H1 (cell line): ENCODE data around the gene ACTR3C. TPM values are rescaled to one million over a fixed set of nuclear protein-coding genes. Genes with fewer than 3 reads are reported as not detected.

ENCODE experiments used
- BACH1 ChIP-seq: IDR thresholded peaks from 2 replicates; pipeline ENCODE4 v1.6.1; 2012; ENCODE audit warnings: low read length, improper control_type of control experiment
- CHD2 ChIP-seq: IDR thresholded peaks from 2 replicates; pipeline ENCODE4 v1.6.1; 2012; ENCODE audit warnings: low read length, improper control_type of control experiment
- POLR2AphosphoS5 ChIP-seq: IDR thresholded peaks from 2 replicates; pipeline ENCODE4 v1.6.1; 2011; ENCODE audit warnings: low read depth, low read length
- SRF ChIP-seq: IDR thresholded peaks from 2 replicates; pipeline ENCODE4 v1.6.1; 2011; ENCODE audit warnings: mild to moderate bottlenecking, low read depth, low read length, moderate library complexity
- TEAD4 ChIP-seq: IDR thresholded peaks from 2 replicates; pipeline ENCODE4 v1.6.1; 2012; ENCODE audit warnings: low read depth, low read length, inconsistent platforms, mixed read lengths
- ZNF274 ChIP-seq: IDR thresholded peaks from 2 replicates; pipeline ENCODE4 v1.7.0; 2012; ENCODE audit warnings: low read length, borderline replicate concordance; ENCODE audit errors: extremely low read depth
- polyA plus RNA-seq, 7 experiments: library from polyadenylated mRNA; depleted of rRNA in 3 of 7; stranded (reverse) in 5 of 7; unstranded in 2 of 7; fragments of >200 nt in 5 of 7; fragments of 200-250 nt in 2 of 7; gene quantifications; 1 replicate in 5 of 7; 2 replicates in 1 of 7; 4 replicates in 1 of 7; pipeline versions ENCODE4 v1.2.1 to v1.2.3, GENCODE V29; 2011 to 2013; ENCODE audit warnings: missing spikeins in 2 of 7, mixed read lengths in 2 of 7
- total RNA-seq: library from RNA; stranded (reverse); fragmentation: NEBNext Ultra II Directional; extraction: Animal tissue kit (Norgen Biotek cat#: 25700); gene quantifications from 2 replicates; pipeline ENCODE4 v1.2.1, GENCODE V29; 2021
- TF ChIP-seq, protein P1 (sequence below): fragments of 300-600 bp; sonication (generic); IDR thresholded peaks from 2 replicates; pipeline ENCODE4 v1.7.1; 2012; ENCODE audit warnings: low read length, moderate library complexity, mild to moderate bottlenecking, inconsistent platforms; ENCODE audit not compliant: insufficient replicate concordance
- TF ChIP-seq, protein P2 (sequence below): IDR thresholded peaks from 2 replicates; pipeline ENCODE4 v1.6.1; 2012; ENCODE audit warnings: inconsistent platforms
- TF ChIP-seq, protein P3 (sequence below): IDR thresholded peaks from 2 replicates; pipeline ENCODE4 v1.6.1; 2011; ENCODE audit warnings: low read length, improper control_type of control experiment

Gene ACTR3C
- total and polyA plus RNA-seq, 2 of the 8 experiments (the other 6 are each of a cell fraction or from before 2014, with no cell fraction given) = 1.5 TPM; not detected in 1

DNA sequence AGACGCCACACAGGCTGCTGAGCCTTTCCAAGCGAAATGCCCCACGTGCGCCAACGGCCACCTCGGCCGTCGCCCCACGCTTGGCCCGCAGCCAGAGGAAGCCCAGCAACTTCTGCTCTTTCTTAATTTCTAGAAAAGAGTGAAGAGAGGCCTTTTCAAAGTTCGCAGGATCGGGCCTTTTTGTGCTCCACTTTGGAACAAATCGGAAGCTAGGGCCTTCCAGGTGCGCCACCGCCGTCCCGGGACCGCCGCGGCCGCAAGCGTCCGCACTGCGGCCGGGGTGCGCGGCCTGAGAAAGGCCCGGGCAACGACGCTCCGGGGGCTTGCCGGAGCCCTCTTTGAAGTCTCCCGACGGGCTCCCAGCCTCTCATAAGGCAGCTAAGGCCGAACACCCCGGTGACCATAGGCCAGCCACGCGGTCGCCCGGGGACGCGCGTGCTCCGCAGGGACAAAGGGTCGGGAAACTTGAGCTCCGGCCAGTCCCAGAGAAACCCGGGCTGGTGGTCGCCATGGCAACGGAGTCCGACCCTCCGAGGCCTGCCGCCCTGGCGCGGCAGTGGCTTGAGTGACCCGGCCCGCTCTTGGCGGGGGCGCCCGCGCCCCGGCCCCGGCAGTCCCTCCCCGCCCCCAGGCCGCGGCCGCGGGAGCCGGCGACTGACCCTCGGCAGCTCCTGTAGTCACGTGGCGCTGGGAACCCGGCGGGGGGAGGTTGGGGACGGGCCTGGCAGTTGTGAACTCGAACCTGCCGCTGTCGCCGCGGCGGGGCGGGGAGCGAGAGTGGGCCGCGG, 44.9 kb upstream of the ACTR3C start, which contains the start of gene REPIN1 (continued):
- TF ChIP-seq, protein P1, sequence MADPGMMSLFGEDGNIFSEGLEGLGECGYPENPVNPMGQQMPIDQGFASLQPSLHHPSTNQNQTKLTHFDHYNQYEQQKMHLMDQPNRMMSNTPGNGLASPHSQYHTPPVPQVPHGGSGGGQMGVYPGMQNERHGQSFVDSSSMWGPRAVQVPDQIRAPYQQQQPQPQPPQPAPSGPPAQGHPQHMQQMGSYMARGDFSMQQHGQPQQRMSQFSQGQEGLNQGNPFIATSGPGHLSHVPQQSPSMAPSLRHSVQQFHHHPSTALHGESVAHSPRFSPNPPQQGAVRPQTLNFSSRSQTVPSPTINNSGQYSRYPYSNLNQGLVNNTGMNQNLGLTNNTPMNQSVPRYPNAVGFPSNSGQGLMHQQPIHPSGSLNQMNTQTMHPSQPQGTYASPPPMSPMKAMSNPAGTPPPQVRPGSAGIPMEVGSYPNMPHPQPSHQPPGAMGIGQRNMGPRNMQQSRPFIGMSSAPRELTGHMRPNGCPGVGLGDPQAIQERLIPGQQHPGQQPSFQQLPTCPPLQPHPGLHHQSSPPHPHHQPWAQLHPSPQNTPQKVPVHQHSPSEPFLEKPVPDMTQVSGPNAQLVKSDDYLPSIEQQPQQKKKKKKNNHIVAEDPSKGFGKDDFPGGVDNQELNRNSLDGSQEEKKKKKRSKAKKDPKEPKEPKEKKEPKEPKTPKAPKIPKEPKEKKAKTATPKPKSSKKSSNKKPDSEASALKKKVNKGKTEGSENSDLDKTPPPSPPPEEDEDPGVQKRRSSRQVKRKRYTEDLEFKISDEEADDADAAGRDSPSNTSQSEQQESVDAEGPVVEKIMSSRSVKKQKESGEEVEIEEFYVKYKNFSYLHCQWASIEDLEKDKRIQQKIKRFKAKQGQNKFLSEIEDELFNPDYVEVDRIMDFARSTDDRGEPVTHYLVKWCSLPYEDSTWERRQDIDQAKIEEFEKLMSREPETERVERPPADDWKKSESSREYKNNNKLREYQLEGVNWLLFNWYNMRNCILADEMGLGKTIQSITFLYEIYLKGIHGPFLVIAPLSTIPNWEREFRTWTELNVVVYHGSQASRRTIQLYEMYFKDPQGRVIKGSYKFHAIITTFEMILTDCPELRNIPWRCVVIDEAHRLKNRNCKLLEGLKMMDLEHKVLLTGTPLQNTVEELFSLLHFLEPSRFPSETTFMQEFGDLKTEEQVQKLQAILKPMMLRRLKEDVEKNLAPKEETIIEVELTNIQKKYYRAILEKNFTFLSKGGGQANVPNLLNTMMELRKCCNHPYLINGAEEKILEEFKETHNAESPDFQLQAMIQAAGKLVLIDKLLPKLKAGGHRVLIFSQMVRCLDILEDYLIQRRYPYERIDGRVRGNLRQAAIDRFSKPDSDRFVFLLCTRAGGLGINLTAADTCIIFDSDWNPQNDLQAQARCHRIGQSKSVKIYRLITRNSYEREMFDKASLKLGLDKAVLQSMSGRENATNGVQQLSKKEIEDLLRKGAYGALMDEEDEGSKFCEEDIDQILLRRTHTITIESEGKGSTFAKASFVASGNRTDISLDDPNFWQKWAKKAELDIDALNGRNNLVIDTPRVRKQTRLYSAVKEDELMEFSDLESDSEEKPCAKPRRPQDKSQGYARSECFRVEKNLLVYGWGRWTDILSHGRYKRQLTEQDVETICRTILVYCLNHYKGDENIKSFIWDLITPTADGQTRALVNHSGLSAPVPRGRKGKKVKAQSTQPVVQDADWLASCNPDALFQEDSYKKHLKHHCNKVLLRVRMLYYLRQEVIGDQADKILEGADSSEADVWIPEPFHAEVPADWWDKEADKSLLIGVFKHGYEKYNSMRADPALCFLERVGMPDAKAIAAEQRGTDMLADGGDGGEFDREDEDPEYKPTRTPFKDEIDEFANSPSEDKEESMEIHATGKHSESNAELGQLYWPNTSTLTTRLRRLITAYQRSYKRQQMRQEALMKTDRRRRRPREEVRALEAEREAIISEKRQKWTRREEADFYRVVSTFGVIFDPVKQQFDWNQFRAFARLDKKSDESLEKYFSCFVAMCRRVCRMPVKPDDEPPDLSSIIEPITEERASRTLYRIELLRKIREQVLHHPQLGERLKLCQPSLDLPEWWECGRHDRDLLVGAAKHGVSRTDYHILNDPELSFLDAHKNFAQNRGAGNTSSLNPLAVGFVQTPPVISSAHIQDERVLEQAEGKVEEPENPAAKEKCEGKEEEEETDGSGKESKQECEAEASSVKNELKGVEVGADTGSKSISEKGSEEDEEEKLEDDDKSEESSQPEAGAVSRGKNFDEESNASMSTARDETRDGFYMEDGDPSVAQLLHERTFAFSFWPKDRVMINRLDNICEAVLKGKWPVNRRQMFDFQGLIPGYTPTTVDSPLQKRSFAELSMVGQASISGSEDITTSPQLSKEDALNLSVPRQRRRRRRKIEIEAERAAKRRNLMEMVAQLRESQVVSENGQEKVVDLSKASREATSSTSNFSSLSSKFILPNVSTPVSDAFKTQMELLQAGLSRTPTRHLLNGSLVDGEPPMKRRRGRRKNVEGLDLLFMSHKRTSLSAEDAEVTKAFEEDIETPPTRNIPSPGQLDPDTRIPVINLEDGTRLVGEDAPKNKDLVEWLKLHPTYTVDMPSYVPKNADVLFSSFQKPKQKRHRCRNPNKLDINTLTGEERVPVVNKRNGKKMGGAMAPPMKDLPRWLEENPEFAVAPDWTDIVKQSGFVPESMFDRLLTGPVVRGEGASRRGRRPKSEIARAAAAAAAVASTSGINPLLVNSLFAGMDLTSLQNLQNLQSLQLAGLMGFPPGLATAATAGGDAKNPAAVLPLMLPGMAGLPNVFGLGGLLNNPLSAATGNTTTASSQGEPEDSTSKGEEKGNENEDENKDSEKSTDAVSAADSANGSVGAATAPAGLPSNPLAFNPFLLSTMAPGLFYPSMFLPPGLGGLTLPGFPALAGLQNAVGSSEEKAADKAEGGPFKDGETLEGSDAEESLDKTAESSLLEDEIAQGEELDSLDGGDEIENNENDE = no peak
- TF ChIP-seq POLR2AphosphoS5 = peak; percentile 66
- TF ChIP-seq, protein P2, sequence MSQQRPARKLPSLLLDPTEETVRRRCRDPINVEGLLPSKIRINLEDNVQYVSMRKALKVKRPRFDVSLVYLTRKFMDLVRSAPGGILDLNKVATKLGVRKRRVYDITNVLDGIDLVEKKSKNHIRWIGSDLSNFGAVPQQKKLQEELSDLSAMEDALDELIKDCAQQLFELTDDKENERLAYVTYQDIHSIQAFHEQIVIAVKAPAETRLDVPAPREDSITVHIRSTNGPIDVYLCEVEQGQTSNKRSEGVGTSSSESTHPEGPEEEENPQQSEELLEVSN = peak; percentile 62
- TF ChIP-seq, protein P3, sequence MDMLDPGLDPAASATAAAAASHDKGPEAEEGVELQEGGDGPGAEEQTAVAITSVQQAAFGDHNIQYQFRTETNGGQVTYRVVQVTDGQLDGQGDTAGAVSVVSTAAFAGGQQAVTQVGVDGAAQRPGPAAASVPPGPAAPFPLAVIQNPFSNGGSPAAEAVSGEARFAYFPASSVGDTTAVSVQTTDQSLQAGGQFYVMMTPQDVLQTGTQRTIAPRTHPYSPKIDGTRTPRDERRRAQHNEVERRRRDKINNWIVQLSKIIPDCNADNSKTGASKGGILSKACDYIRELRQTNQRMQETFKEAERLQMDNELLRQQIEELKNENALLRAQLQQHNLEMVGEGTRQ = peak; percentile 84
- no peak for TF ChIP-seq SRF
- no peak for TF ChIP-seq BACH1
- TF ChIP-seq ZNF274 = no peak
- 0 out of 2 replicates have a peak, but pooled peaks have one; percentile 26 for TF ChIP-seq CHD2
- TF ChIP-seq TEAD4 = no peak; the same call in 1 of the 2 replicates
